ENCODE data around the gene SLCO3A1.

SLCO3A1 gene

GRCh38 chr15:91908391-91908790 is 54.9 kb downstream of the SLCO3A1 start:
- Histone ChIP-seq H3K23ac (ENCODE audit: low read length) (no peak overlapping the region), H2BK5ac (ENCODE audit: low read length) (no peak overlapping the region), H3K4me3 (ENCODE audit: low read length) (no peak overlapping the region), H4K8ac (ENCODE audit: low read depth, low read length) (no peak overlapping the region), H3K18ac (ENCODE audit: low read length) (no peak overlapping the region), H3K4me2 (ENCODE audit: low read length) (no peak overlapping the region), H3K36me3 (ENCODE audit: control insufficient read depth, insufficient read depth, low read length) (no peaks in the 10 kb centered on the region), H3K79me1 (ENCODE audit: low read length) (no peaks in the 10 kb centered on the region), H2AK5ac (ENCODE audit: low read length) (no peak overlapping the region), H3K56ac (ENCODE audit: low read length) (no peak overlapping the region), H2BK15ac (replicated peaks; ENCODE audit: low read depth) (no peak overlapping the region), H3K9ac (ENCODE audit: low read length) (no peak overlapping the region), H3K4me1 (ENCODE audit: control insufficient read depth, low read depth, low read length) (no peaks in the 10 kb centered on the region), H2BK120ac (ENCODE audit: low read depth, low read length) (no peak overlapping the region), H3K79me2 (ENCODE audit: control insufficient read depth, insufficient read depth, low read length) (no peaks in the 10 kb centered on the region), H3K4ac (ENCODE audit: low read depth, low read length) (no peak overlapping the region), H4K5ac (ENCODE audit: low read length) (no peak overlapping the region), H3K27me3 (ENCODE audit: insufficient read depth, low read length, poor library complexity) (no peaks in the 10 kb centered on the region), H3K27ac (ENCODE audit: low read depth, low read length) (no peak overlapping the region)
- WGBS (ENCODE audit: extremely low coverage, insufficient coverage, low lambda C conversion rate), result no CpG with 5 or more reads among the region's 3 CpGs
- DNase-seq, result no peak

- Histone ChIP-seq H3K79me2 (ENCODE audit: control insufficient read depth, insufficient read depth, low read length) (no peaks in the 10 kb centered on the region), H3K9ac (ENCODE audit: low read length) (no peak overlapping the region), H3K4me2 (ENCODE audit: low read length) (no peak overlapping the region), H3K27ac (ENCODE audit: low read depth, low read length) (no peak overlapping the region), H3K18ac (ENCODE audit: low read length) (no peak overlapping the region), H2AK5ac (ENCODE audit: low read length) (no peak overlapping the region), H2BK15ac (replicated peaks; ENCODE audit: low read depth) (no peak overlapping the region), H3K23ac (ENCODE audit: low read length) (no peak overlapping the region), H4K5ac (ENCODE audit: low read length) (no peak overlapping the region), H2BK120ac (ENCODE audit: low read depth, low read length) (no peak overlapping the region), H2BK5ac (ENCODE audit: low read length) (no peak overlapping the region), H3K56ac (ENCODE audit: low read length) (no peak overlapping the region), H3K4ac (ENCODE audit: low read depth, low read length) (no peak overlapping the region), H4K8ac (ENCODE audit: low read depth, low read length) (no peak overlapping the region), H3K36me3 (ENCODE audit: control insufficient read depth, insufficient read depth, low read length) (no peaks in the 10 kb centered on the region), H3K27me3 (ENCODE audit: insufficient read depth, low read length, poor library complexity) (no peaks in the 10 kb centered on the region), H3K4me1 (ENCODE audit: control insufficient read depth, low read depth, low read length) (no peaks in the 10 kb centered on the region), H3K4me3 (ENCODE audit: low read length) (no peak overlapping the region), H3K79me1 (ENCODE audit: low read length) (no peaks in the 10 kb centered on the region)
- WGBS (ENCODE audit: extremely low coverage, insufficient coverage, low lambda C conversion rate), result no CpG with 5 or more reads among the region's 2 CpGs
- DNase-seq, result no peak
Observed at GRCh38 chr15:91909111-91909510, 55.6 kb downstream of the SLCO3A1 start.

GRCh38 chr15:91909574-91909973 is 56.1 kb downstream of the SLCO3A1 start:
- Histone ChIP-seq H4K5ac (ENCODE audit: low read length) (no peak overlapping the region), H3K9ac (ENCODE audit: low read length) (no peak overlapping the region), H2BK120ac (ENCODE audit: low read depth, low read length) (no peak overlapping the region), H3K4ac (ENCODE audit: low read depth, low read length) (no peak overlapping the region), H3K4me1 (ENCODE audit: control insufficient read depth, low read depth, low read length) (no peaks in the 10 kb centered on the region), H3K79me2 (ENCODE audit: control insufficient read depth, insufficient read depth, low read length) (no peaks in the 10 kb centered on the region), H2BK5ac (ENCODE audit: low read length) (no peak overlapping the region), H3K56ac (ENCODE audit: low read length) (no peak overlapping the region), H3K27me3 (ENCODE audit: insufficient read depth, low read length, poor library complexity) (no peaks in the 10 kb centered on the region), H2BK15ac (replicated peaks; ENCODE audit: low read depth) (no peak overlapping the region), H3K4me2 (ENCODE audit: low read length) (no peak overlapping the region), H3K18ac (ENCODE audit: low read length) (no peak overlapping the region), H3K79me1 (ENCODE audit: low read length) (no peaks in the 10 kb centered on the region), H4K8ac (ENCODE audit: low read depth, low read length) (no peak overlapping the region), H3K36me3 (ENCODE audit: control insufficient read depth, insufficient read depth, low read length) (no peaks in the 10 kb centered on the region), H3K23ac (ENCODE audit: low read length) (no peak overlapping the region), H3K27ac (ENCODE audit: low read depth, low read length) (no peak overlapping the region), H3K4me3 (ENCODE audit: low read length) (no peak overlapping the region), H2AK5ac (ENCODE audit: low read length) (no peak overlapping the region)
- DNase-seq, result no peak
- WGBS (ENCODE audit: extremely low coverage, insufficient coverage, low lambda C conversion rate), result no CpG with 5 or more reads among the region's 7 CpGs

- H3K79me2 ChIP-seq (ENCODE audit: control insufficient read depth, insufficient read depth, low read length), result no peaks in the 10 kb centered on the region
- no peaks in the 10 kb centered on the region for H3K36me3 ChIP-seq (ENCODE audit: control insufficient read depth, insufficient read depth, low read length)
- H3K18ac ChIP-seq (ENCODE audit: low read length), result no peak overlapping the region
- H3K23ac ChIP-seq (ENCODE audit: low read length), result no peak overlapping the region
- DNase-seq, result no peak
- H3K4me2 ChIP-seq (ENCODE audit: low read length), result no peak overlapping the region
- H3K27ac ChIP-seq (ENCODE audit: low read depth, low read length), result no peak overlapping the region
- no peak overlapping the region for H3K9ac ChIP-seq (ENCODE audit: low read length)
- no peak overlapping the region for H3K56ac ChIP-seq (ENCODE audit: low read length)
- H3K4me3 ChIP-seq (ENCODE audit: low read length), result no peak overlapping the region
- no peaks in the 10 kb centered on the region for H3K27me3 ChIP-seq (ENCODE audit: insufficient read depth, low read length, poor library complexity)
- WGBS (ENCODE audit: extremely low coverage, insufficient coverage, low lambda C conversion rate), result no CpG with 5 or more reads among the region's 7 CpGs
- H4K8ac ChIP-seq (ENCODE audit: low read depth, low read length), result no peak overlapping the region
- no peaks in the 10 kb centered on the region for H3K4me1 ChIP-seq (ENCODE audit: control insufficient read depth, low read depth, low read length)
- no peaks in the 10 kb centered on the region for H3K79me1 ChIP-seq (ENCODE audit: low read length)
- no peak overlapping the region for H4K5ac ChIP-seq (ENCODE audit: low read length)
- no peak overlapping the region for H2BK15ac ChIP-seq (replicated peaks; ENCODE audit: low read depth)
- H3K4ac ChIP-seq (ENCODE audit: low read depth, low read length), result no peak overlapping the region
- no peak overlapping the region for H2AK5ac ChIP-seq (ENCODE audit: low read length)
- no peak overlapping the region for H2BK120ac ChIP-seq (ENCODE audit: low read depth, low read length)
- H2BK5ac ChIP-seq (ENCODE audit: low read length), result no peak overlapping the region
Observed at GRCh38 chr15:91911844-91912243, 58.3 kb downstream of the SLCO3A1 start.

GRCh38 chr15:91912336-91912735 is 58.8 kb downstream of the SLCO3A1 start:
- Histone ChIP-seq H3K79me2 (ENCODE audit: control insufficient read depth, insufficient read depth, low read length) (no peaks in the 10 kb centered on the region), H3K4me3 (ENCODE audit: low read length) (no peak overlapping the region), H3K4me1 (ENCODE audit: control insufficient read depth, low read depth, low read length) (no peaks in the 10 kb centered on the region), H3K27ac (ENCODE audit: low read depth, low read length) (no peak overlapping the region), H3K79me1 (ENCODE audit: low read length) (no peaks in the 10 kb centered on the region), H3K4ac (ENCODE audit: low read depth, low read length) (no peak overlapping the region), H2BK120ac (ENCODE audit: low read depth, low read length) (no peak overlapping the region), H3K56ac (ENCODE audit: low read length) (no peak overlapping the region), H2BK15ac (replicated peaks; ENCODE audit: low read depth) (no peak overlapping the region), H3K36me3 (ENCODE audit: control insufficient read depth, insufficient read depth, low read length) (no peaks in the 10 kb centered on the region), H3K4me2 (ENCODE audit: low read length) (no peak overlapping the region), H4K5ac (ENCODE audit: low read length) (no peak overlapping the region), H2BK5ac (ENCODE audit: low read length) (no peak overlapping the region), H3K27me3 (ENCODE audit: insufficient read depth, low read length, poor library complexity) (no peaks in the 10 kb centered on the region), H3K9ac (ENCODE audit: low read length) (no peak overlapping the region), H2AK5ac (ENCODE audit: low read length) (no peak overlapping the region), H3K23ac (ENCODE audit: low read length) (no peak overlapping the region), H4K8ac (ENCODE audit: low read depth, low read length) (no peak overlapping the region), H3K18ac (ENCODE audit: low read length) (no peak overlapping the region)
- WGBS (ENCODE audit: extremely low coverage, insufficient coverage, low lambda C conversion rate), result no CpG with 5 or more reads among the region's 4 CpGs
- DNase-seq, result no peak

GRCh38 chr15:91913560-91913959 is 60.1 kb downstream of the SLCO3A1 start:
- Histone ChIP-seq H2BK15ac (replicated peaks; ENCODE audit: low read depth) (no peak overlapping the region), H4K8ac (ENCODE audit: low read depth, low read length) (no peak overlapping the region), H3K18ac (ENCODE audit: low read length) (no peak overlapping the region), H3K23ac (ENCODE audit: low read length) (no peak overlapping the region), H3K27ac (ENCODE audit: low read depth, low read length) (no peak overlapping the region), H3K79me1 (ENCODE audit: low read length) (no peaks in the 10 kb centered on the region), H3K9ac (ENCODE audit: low read length) (no peak overlapping the region), H3K36me3 (ENCODE audit: control insufficient read depth, insufficient read depth, low read length) (no peaks in the 10 kb centered on the region), H3K56ac (ENCODE audit: low read length) (no peak overlapping the region), H3K4ac (ENCODE audit: low read depth, low read length) (no peak overlapping the region), H3K4me3 (ENCODE audit: low read length) (no peak overlapping the region), H3K79me2 (ENCODE audit: control insufficient read depth, insufficient read depth, low read length) (no peaks in the 10 kb centered on the region), H2BK5ac (ENCODE audit: low read length) (no peak overlapping the region), H3K27me3 (ENCODE audit: insufficient read depth, low read length, poor library complexity) (no peaks in the 10 kb centered on the region), H2AK5ac (ENCODE audit: low read length) (no peak overlapping the region), H3K4me1 (ENCODE audit: control insufficient read depth, low read depth, low read length) (no peaks in the 10 kb centered on the region), H3K4me2 (ENCODE audit: low read length) (no peak overlapping the region), H2BK120ac (ENCODE audit: low read depth, low read length) (no peak overlapping the region), H4K5ac (ENCODE audit: low read length) (no peak overlapping the region)
- WGBS (ENCODE audit: extremely low coverage, insufficient coverage, low lambda C conversion rate), result no CpG with 5 or more reads among the region's 6 CpGs
- DNase-seq, result no peak
